Endothelial cell of umbilical vein (primary cell): ENCODE results near the gene SETBP1.

Experiments
- EZH2 ChIP-seq: IDR thresholded peaks from 2 replicates; pipeline ENCODE4 v1.6.1; 2012; ENCODE audit warnings: borderline replicate concordance, low read depth, mild to moderate bottlenecking, moderate library complexity, low read length, inconsistent platforms; ENCODE audit not compliant: severe bottlenecking
- POLR2A ChIP-seq: IDR thresholded peaks from 2 replicates; pipeline ENCODE4 v1.6.1; 2012; ENCODE audit warnings: low read depth, mild to moderate bottlenecking, control low read depth, low read length
- POLR2AphosphoS5 ChIP-seq: IDR thresholded peaks from 2 replicates; pipeline ENCODE4 v1.6.1; 2012; ENCODE audit warnings: low read depth, mild to moderate bottlenecking, control low read depth, low read length, moderate library complexity; ENCODE audit not compliant: insufficient read depth
- TF ChIP-seq, protein P1 (sequence below), 2 donors: IDR thresholded peaks; 1 replicate in 1 of 2; 2 replicates in 1 of 2; pipeline ENCODE4 v1.5.1; 2011; ENCODE audit warnings: low read length in 2 of 2, mild to moderate bottlenecking in 2 of 2, moderate library complexity in 2 of 2, control low read depth in 1 of 2, inconsistent platforms in 1 of 2, low read depth in 1 of 2; ENCODE audit not compliant: insufficient read depth in 1 of 2; ENCODE audit errors: extremely low read depth in 1 of 2

DNA sequence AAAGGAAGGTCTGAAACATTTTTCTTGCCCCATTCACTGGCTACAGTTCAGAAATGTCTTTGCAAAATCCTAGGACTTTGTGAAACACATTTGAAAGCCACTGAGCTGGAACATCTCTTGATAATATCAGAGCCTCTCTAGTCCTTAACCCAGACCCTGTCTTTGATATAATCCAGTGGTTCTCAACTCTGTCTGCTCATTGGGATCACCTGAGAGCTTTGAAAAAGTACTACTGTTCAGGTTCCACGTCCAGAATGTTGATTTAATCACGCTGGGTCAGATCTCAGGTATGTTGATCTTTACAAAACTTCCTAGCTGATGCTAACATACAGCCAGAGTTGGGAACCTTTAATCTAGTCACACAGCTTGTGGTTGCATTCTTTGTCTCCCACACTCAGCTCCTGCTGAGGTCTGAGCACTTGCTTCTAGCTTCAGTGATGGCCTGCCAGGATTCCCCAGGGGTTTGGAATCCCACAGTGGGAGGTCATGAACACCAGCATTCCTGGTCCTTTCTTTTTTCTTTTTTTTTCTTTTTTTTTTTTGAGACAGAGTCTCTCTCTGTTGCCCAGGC, 262.7 kb downstream of the SETBP1 start:
- no peak for TF ChIP-seq EZH2
- no peak for TF ChIP-seq POLR2AphosphoS5
- no peak for TF ChIP-seq POLR2A
- TF ChIP-seq, protein P1, sequence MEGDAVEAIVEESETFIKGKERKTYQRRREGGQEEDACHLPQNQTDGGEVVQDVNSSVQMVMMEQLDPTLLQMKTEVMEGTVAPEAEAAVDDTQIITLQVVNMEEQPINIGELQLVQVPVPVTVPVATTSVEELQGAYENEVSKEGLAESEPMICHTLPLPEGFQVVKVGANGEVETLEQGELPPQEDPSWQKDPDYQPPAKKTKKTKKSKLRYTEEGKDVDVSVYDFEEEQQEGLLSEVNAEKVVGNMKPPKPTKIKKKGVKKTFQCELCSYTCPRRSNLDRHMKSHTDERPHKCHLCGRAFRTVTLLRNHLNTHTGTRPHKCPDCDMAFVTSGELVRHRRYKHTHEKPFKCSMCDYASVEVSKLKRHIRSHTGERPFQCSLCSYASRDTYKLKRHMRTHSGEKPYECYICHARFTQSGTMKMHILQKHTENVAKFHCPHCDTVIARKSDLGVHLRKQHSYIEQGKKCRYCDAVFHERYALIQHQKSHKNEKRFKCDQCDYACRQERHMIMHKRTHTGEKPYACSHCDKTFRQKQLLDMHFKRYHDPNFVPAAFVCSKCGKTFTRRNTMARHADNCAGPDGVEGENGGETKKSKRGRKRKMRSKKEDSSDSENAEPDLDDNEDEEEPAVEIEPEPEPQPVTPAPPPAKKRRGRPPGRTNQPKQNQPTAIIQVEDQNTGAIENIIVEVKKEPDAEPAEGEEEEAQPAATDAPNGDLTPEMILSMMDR (IDR thresholded peaks at IDR 0.05; ENCODE audit: extremely low read depth in 1 of 2, insufficient read depth in 1 of 2, low read depth in 1 of 2, low read length in 2 of 2) = no peak
